Ovary (tissue), 3 donors: ENCODE results near the gene GBX1.

ENCODE experiments used
- CTCF ChIP-seq, 3 donors: fragments of 450-650 bp in 2 of 3; fragments of 200-600 bp in 1 of 3; IDR thresholded peaks; one replicate each; pipeline versions ENCODE4 v1.5.1 to v1.8.0; 2016 to 2022; ENCODE audit warnings: antibody characterized with exemption in 3 of 3, mild to moderate bottlenecking in 1 of 3
- POLR2A ChIP-seq: fragments of 450-650 bp; IDR thresholded peaks from one replicate; pipeline ENCODE4 v1.6.1; 2017; ENCODE audit warnings: antibody characterized with exemption, mild to moderate bottlenecking, moderate library complexity
- donor health status: DM: no; HTN: no; CAD: no.

DNA sequence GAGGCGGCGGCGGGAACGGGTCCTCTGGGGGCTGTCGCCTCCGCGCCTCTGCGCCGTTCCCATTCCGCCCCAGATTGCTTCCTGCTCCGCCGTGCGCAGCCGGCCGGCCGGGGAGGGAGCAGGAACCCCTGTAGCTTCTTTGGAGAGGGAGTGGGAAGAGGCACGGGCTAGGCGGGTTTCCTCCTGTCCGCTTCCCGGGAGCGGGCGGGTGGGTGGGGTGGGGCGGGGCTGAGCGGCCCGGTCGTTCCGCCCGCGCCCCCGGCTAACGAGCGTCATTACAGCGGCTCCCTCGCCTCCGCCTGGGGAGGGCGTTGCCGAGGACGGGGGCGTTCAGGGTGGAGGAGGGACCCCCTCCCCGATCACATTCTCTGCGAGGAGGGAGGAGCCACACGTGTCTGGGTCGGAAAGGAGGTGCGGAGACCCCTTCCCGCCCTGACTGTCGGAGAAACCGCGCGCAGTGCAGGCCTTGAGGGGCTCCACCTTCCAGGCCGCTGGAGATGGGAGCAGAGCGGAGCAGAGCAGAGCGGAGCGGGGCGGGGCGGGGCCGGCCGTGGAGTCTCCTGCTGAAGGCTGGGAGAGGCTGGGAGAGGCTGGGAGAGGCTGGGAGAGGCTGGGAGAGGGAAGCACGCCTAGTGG, 41.5 kb downstream of the GBX1 start:
- TF ChIP-seq CTCF (IDR thresholded peaks at IDR 0.05), result no peak
- TF ChIP-seq POLR2A, result no peak
